SK-N-SH (cell line): Measurements from ENCODE around the gene KAT5. TPM values are rescaled to one million over a fixed set of nuclear protein-coding genes. Genes with fewer than 3 reads are reported as not detected.

ENCODE experiments used
- CTCF ChIA-PET: fragments of 300-600, 350-600 bp; formaldehyde crosslinking; extraction: SDS; loops from one replicate; lab custom pipeline; 2021; lab: Yijun Ruan, JAX
- POLR2A ChIA-PET: fragments of 350-600 bp; sonication (Branson Sonifier 250); formaldehyde crosslinking; extraction: SDS; loops from one replicate; lab custom pipeline; 2020; ENCODE audit warnings: antibody characterized with exemption, inconsistent platforms; lab: Yijun Ruan, JAX
- DNase-seq: peaks from one replicate; pipeline ENCODE4 v3.0.0; 2012
- H2AFZ ChIP-seq: fragments of 200-600 bp; sonication (generic); 2 replicates; pipeline ENCODE4 v1.8.1; 2016; ENCODE audit warnings: antibody characterized with exemption, mild to moderate bottlenecking, low read depth
- H3F3A ChIP-seq: fragments of 200-600 bp; sonication (generic); replicated peaks from 2 replicates; pipeline ENCODE3; 2016; ENCODE audit warnings: antibody characterized with exemption, mild to moderate bottlenecking; ENCODE audit not compliant: insufficient read depth
- H3K27ac ChIP-seq, 2 experiments: fragments of 200-500 bp in 1 of 2; fragments of 200-600 bp in 1 of 2; sonication (Bioruptor generic) in 1 of 2; sonication (generic), shearing (Covaris generic) in 1 of 2; 2 replicates each; pipeline versions ENCODE4 v1.5.1 to v1.6.1; 2014 to 2016; ENCODE audit warnings: low read depth in 2 of 2, inconsistent platforms in 1 of 2, low read length in 1 of 2, mild to moderate bottlenecking in 1 of 2, mixed read lengths in 1 of 2
- H3K27me3 ChIP-seq: fragments of 200-600 bp; sonication (generic), shearing (Covaris generic); 2 replicates; pipeline ENCODE4 v1.6.1; 2016; ENCODE audit warnings: mixed run types; ENCODE audit not compliant: insufficient read depth
- H3K36me3 ChIP-seq, 2 experiments: fragments of 200-500 bp in 1 of 2; fragments of 200-600 bp in 1 of 2; sonication (Bioruptor generic) in 1 of 2; sonication (generic) in 1 of 2; replicated peaks in 1 of 2; 2 replicates each; pipeline versions ENCODE3 to v1.5.1; 2014 to 2016; ENCODE audit warnings: low read length in 1 of 2, mild to moderate bottlenecking in 1 of 2; ENCODE audit not compliant: insufficient read depth in 2 of 2, control insufficient read depth in 1 of 2
- H3K4me1 ChIP-seq, 2 experiments: fragments of 200-500 bp in 1 of 2; fragments of 200-600 bp in 1 of 2; sonication (Bioruptor generic) in 1 of 2; sonication (generic), shearing (Covaris generic) in 1 of 2; 2 replicates each; pipeline versions ENCODE4 v1.5.1 to v1.6.1; 2014 to 2016; ENCODE audit warnings: low read depth in 1 of 2, low read length in 1 of 2, mixed run types in 1 of 2; ENCODE audit not compliant: insufficient read depth in 2 of 2, control insufficient read depth in 1 of 2
- H3K4me2 ChIP-seq: fragments of 200-600 bp; sonication (generic), shearing (Covaris generic); 2 replicates; pipeline ENCODE4 v1.6.1; 2017; ENCODE audit warnings: mixed run types
- H3K4me3 ChIP-seq, 2 experiments: fragments of 200-500 bp in 1 of 2; fragments of 200-600 bp in 1 of 2; sonication (Bioruptor generic) in 1 of 2; sonication (generic), shearing (Covaris generic) in 1 of 2; 2 replicates each; pipeline versions ENCODE4 v1.5.1 to v1.8.1; 2014 to 2016; ENCODE audit warnings: low read depth in 2 of 2, inconsistent platforms in 1 of 2, low read length in 1 of 2, mild to moderate bottlenecking in 1 of 2, mixed read lengths in 1 of 2, moderate library complexity in 1 of 2
- H3K79me2 ChIP-seq: fragments of 200-600 bp; sonication (generic); 2 replicates; pipeline ENCODE4 v1.8.1; 2017; ENCODE audit warnings: mild to moderate bottlenecking; ENCODE audit not compliant: insufficient read depth
- H3K9ac ChIP-seq: fragments of 200-600 bp; sonication (generic); 2 replicates; pipeline ENCODE4 v1.6.1; 2017; ENCODE audit warnings: mixed run types
- H3K9me2 ChIP-seq: fragments of 200-600 bp; sonication (generic); 2 replicates; pipeline ENCODE4 v1.6.1; 2017; ENCODE audit warnings: mixed run types
- H3K9me3 ChIP-seq: fragments of 200-600 bp; sonication (generic); 2 replicates; pipeline ENCODE4 v1.6.1; 2017; ENCODE audit warnings: mixed run types, mild to moderate bottlenecking, moderate library complexity
- H4K20me1 ChIP-seq: fragments of 200-600 bp; sonication (generic); 2 replicates; pipeline ENCODE4 v1.6.1; 2017; ENCODE audit warnings: mild to moderate bottlenecking, mixed run types; ENCODE audit not compliant: insufficient read depth
- EP300 ChIP-seq, 2 experiments: IDR thresholded peaks; 2 replicates each; pipeline versions ENCODE4 v1.4.0 to v1.6.1; 2012; ENCODE audit warnings: borderline replicate concordance in 1 of 2, low read depth in 1 of 2, low read length in 1 of 2
- MEF2A ChIP-seq: IDR thresholded peaks from 2 replicates; pipeline ENCODE4 v1.4.0; 2012; ENCODE audit warnings: low read depth, borderline replicate concordance
- MXI1 ChIP-seq: IDR thresholded peaks from 2 replicates; pipeline ENCODE4 v1.6.1; 2012; ENCODE audit warnings: mild to moderate bottlenecking, low read depth, low read length, improper control_type of control experiment
- NFIC ChIP-seq: IDR thresholded peaks from 2 replicates; pipeline ENCODE4 v1.4.0; 2012; ENCODE audit warnings: borderline replicate concordance
- POLR2AphosphoS5 ChIP-seq: IDR thresholded peaks from 2 replicates; pipeline ENCODE4 v1.6.1; 2012; ENCODE audit warnings: low read depth, low read length
- RAD21 ChIP-seq: IDR thresholded peaks from 2 replicates; pipeline ENCODE4 v1.6.1; 2012; ENCODE audit warnings: mild to moderate bottlenecking, low read length
- RCOR1 ChIP-seq: fragments of 150-350 bp; IDR thresholded peaks from 2 replicates; pipeline ENCODE4 v1.6.1; 2017; ENCODE audit warnings: antibody characterized with exemption, low read length
- SMC3 ChIP-seq: IDR thresholded peaks from 2 replicates; pipeline ENCODE4 v1.6.1; 2012; ENCODE audit warnings: low read depth, low read length, improper control_type of control experiment
- TEAD4 ChIP-seq: IDR thresholded peaks from 2 replicates; pipeline ENCODE4 v1.4.0; 2012; ENCODE audit warnings: mild to moderate bottlenecking, borderline replicate concordance; ENCODE audit not compliant: insufficient read depth
- WGBS: methylation state at CpG from one replicate; pipeline ENCODE4 v1.1.6; 2017; ENCODE audit warnings: low lambda C conversion rate; 5-methylcytosine and 5-hydroxymethylcytosine counted together
- polyA plus RNA-seq, 3 experiments: library from polyadenylated mRNA; depleted of rRNA; stranded (reverse); fragments of >200 nt; gene quantifications; 2 replicates each; pipeline ENCODE4 v1.2.3, GENCODE V29; 2012
- TF ChIP-seq, protein P1 (sequence below): IDR thresholded peaks from 2 replicates; pipeline ENCODE4 v1.4.0; 2012; ENCODE audit warnings: low read depth
- TF ChIP-seq, protein P2 (sequence below): IDR thresholded peaks from 2 replicates; pipeline ENCODE4 v1.4.0; 2012; ENCODE audit warnings: low read depth, borderline replicate concordance
- TF ChIP-seq, protein P3 (sequence below): fragments of 150-350 bp; IDR thresholded peaks from 2 replicates; pipeline ENCODE4 v1.6.1; 2016; ENCODE audit warnings: mild to moderate bottlenecking, low read depth, low read length

KAT5 gene
- polyA plus RNA-seq, 1 of the 3 experiments (the other 2 are of a cell fraction), result 51.9 TPM

DNA sequence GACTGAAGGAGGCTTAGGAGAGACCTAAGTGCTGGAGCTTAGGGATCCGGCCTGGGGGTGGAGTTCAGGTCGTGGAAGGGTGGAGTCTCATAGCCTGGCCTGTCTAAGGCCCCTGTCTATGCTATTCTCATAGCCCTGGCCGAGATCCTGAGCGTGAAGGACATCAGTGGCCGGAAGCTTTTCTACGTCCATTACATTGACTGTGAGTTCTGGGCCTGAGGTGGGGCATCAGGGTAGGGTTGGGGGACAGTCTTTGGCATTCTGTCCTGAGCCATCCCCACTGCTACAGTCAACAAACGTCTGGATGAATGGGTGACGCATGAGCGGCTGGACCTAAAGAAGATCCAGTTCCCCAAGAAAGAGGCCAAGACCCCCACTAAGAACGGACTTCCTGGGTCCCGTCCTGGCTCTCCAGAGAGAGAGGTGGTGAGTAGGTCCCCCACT is 603 bp downstream of the KAT5 start:
- 46% methylated on average over 7 of the region's 11 CpGs for WGBS

DNA sequence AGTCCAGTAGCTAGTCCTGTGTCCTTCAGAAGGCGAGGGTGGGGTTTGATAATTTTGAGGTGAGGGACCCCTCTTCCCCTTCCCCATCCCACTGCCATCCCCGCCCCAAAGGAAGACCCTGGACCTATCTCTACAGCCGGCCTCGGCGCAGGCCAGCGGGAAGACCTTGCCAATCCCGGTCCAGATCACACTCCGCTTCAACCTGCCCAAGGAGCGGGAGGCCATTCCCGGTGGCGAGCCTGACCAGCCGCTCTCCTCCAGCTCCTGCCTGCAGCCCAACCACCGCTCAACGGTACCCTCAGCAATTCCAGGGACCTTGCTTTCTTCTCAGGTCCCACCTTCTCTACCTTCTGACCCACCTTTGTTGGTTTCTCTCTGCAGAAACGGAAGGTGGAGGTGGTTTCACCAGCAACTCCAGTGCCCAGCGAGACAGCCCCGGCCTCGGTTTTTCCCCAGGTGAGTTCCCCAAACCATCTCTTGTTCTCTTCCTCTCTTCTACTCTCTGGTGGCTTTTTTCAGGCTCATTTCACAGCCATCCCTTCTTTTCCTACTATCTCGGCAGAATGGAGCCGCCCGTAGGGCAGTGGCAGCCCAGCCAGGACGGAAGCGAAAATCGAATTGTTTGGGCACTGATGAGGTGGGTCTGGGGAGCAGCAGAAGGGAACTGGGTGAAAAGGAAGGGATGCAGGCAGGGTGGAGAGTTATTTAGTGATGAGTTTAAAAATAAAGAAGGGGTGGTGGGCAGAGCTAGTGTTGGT is 1.3 kb downstream of the KAT5 start:
- H3K9ac ChIP-seq, result peak overlapping the region; percentile 94
- H3K36me3 ChIP-seq, result peaks cover 35 to 36% of the 10 kb centered on the region in 2 experiments
- peak overlapping the region; percentile 62 to 72 for H3K4me3 ChIP-seq
- H3F3A ChIP-seq, result no peaks in the 10 kb centered on the region
- POLR2A ChIA-PET, result interaction anchor here (1.1 to 2.9 kb wide), 3 partner anchors 32 to 146 kb away, joined by 7 to 23 read pairs (median 10); no protein-coding TSS in a partner anchor
- H3K79me2 ChIP-seq, result peaks cover 26% of the 10 kb centered on the region
- no peaks in the 10 kb centered on the region for H3K27me3 ChIP-seq
- no peaks in the 10 kb centered on the region for H3K9me3 ChIP-seq
- no peak for TF ChIP-seq RAD21
- no peak for TF ChIP-seq NFIC
- no peak for TF ChIP-seq POLR2AphosphoS5
- no peak for TF ChIP-seq EP300 (IDR thresholded peaks at IDR 0.05; ENCODE audit: borderline replicate concordance in 1 of 2, low read depth in 1 of 2, low read length in 1 of 2)
- TF ChIP-seq, protein P1, sequence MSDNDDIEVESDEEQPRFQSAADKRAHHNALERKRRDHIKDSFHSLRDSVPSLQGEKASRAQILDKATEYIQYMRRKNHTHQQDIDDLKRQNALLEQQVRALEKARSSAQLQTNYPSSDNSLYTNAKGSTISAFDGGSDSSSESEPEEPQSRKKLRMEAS, result no peak
- H2AFZ ChIP-seq, result no peak overlapping the region
- H3K4me2 ChIP-seq, result peak overlapping the region; percentile 91
- H3K9me2 ChIP-seq, result no peaks in the 10 kb centered on the region
- no peak for DNase-seq
- no peak overlapping the region; a peak in 1 of 4 replicates for H3K27ac ChIP-seq
- H3K4me1 ChIP-seq, result peaks cover 6 to 11% of the 10 kb centered on the region in 2 experiments; a peak in 1 of 4 replicates
- CTCF ChIA-PET, result interaction anchor here (1.1 to 5.3 kb wide), 10 partner anchors 9 to 309 kb away, joined by 4 to 111 read pairs (median 19); partner anchors contain the start of genes AP5B1, FIBP and MUS81
- 0 out of 2 replicates have a peak, but pooled peaks cover 3% of the 10 kb centered on the region for H4K20me1 ChIP-seq
- 96% methylated on average over 24 of the region's 24 CpGs for WGBS

More for the DNA sequence above, 603 bp downstream of the KAT5 start:
- H3K36me3 ChIP-seq, result peaks cover 28 to 36% of the 10 kb centered on the region in 2 experiments
- no peaks in the 10 kb centered on the region for H3F3A ChIP-seq
- no peak for DNase-seq
- peak overlapping the region; percentile 94 for H3K9ac ChIP-seq
- peaks cover 6 to 8% of the 10 kb centered on the region in 2 experiments; a peak in 1 of 4 replicates for H3K4me1 ChIP-seq
- H2AFZ ChIP-seq, result no peak overlapping the region; the same call in 1 of the 2 replicates
- no peaks in the 10 kb centered on the region for H3K9me3 ChIP-seq
- no peaks in the 10 kb centered on the region for H3K9me2 ChIP-seq
- no peaks in the 10 kb centered on the region for H3K27me3 ChIP-seq
- peak overlapping the region; percentile 96 to 98; a peak in 2 of 4 replicates for H3K27ac ChIP-seq
- TF ChIP-seq SMC3 (peak; percentile 5; the same call in 1 of the 2 replicates), MXI1 (peak; percentile 13; the same call in 1 of the 2 replicates), MEF2A (no peak)
- TF ChIP-seq, all 33 proteins: peak for 2
- Histone ChIP-seq H3K4me2 (peak overlapping the region; percentile 91), H3K79me2 (peaks cover 22% of the 10 kb centered on the region; the same call in 1 of the 2 replicates), H3K4me3 (peak overlapping the region; percentile 62 to 72), H4K20me1 (no peaks in the 10 kb centered on the region)
- ChIA-PET CTCF (interaction anchor here (1.1 to 5.3 kb wide), 31 partner anchors 7 to 310 kb away, joined by 3 to 111 read pairs (median 10); partner anchors contain the start of genes AP5B1, CCDC85B, FIBP and MUS81), POLR2A (interaction anchor here (1.0 to 2.9 kb wide), 11 partner anchors 8 to 176 kb away, joined by 3 to 26 read pairs (median 5); partner anchors contain the start of genes FIBP, RNASEH2C and SNX32)

DNA sequence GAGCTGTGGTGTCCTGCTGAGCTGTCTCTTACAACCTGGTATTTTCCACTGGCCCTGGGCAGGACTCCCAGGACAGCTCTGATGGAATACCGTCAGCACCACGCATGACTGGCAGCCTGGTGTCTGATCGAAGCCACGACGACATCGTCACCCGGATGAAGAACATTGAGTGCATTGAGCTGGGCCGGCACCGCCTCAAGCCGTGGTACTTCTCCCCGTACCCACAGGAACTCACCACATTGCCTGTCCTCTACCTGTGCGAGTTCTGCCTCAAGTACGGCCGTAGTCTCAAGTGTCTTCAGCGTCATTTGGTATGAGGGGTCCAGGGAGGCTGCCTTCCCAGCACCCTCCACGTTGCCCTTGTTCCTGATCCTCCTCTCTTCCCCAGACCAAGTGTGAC is 2.4 kb downstream of the KAT5 start:
- H3K9me3 ChIP-seq, result no peaks in the 10 kb centered on the region
- no peak overlapping the region for H3K9ac ChIP-seq
- CTCF ChIA-PET, result interaction anchor here (1.7 to 5.3 kb wide), 2 partner anchors 105 to 170 kb away, joined by 5 to 111 read pairs; no protein-coding TSS in a partner anchor
- no peak overlapping the region for H2AFZ ChIP-seq
- no peak overlapping the region for H3K4me2 ChIP-seq
- TF ChIP-seq TEAD4 (no peak), SMC3 (no peak), RCOR1 (no peak), NFIC (no peak)
- TF ChIP-seq, protein P2, sequence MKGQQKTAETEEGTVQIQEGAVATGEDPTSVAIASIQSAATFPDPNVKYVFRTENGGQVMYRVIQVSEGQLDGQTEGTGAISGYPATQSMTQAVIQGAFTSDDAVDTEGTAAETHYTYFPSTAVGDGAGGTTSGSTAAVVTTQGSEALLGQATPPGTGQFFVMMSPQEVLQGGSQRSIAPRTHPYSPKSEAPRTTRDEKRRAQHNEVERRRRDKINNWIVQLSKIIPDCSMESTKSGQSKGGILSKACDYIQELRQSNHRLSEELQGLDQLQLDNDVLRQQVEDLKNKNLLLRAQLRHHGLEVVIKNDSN, result no peak
- TF ChIP-seq, protein P3, sequence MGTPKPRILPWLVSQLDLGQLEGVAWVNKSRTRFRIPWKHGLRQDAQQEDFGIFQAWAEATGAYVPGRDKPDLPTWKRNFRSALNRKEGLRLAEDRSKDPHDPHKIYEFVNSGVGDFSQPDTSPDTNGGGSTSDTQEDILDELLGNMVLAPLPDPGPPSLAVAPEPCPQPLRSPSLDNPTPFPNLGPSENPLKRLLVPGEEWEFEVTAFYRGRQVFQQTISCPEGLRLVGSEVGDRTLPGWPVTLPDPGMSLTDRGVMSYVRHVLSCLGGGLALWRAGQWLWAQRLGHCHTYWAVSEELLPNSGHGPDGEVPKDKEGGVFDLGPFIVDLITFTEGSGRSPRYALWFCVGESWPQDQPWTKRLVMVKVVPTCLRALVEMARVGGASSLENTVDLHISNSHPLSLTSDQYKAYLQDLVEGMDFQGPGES, result no peak
- H3K4me3 ChIP-seq, result no peak overlapping the region
- peaks cover 40 to 43% of the 10 kb centered on the region in 2 experiments for H3K36me3 ChIP-seq
- H3K9me2 ChIP-seq, result no peaks in the 10 kb centered on the region
- no peak for DNase-seq
- H3K27ac ChIP-seq, result no peak overlapping the region
- 95% methylated on average over 15 of the region's 16 CpGs for WGBS
- peaks cover 13 to 22% of the 10 kb centered on the region in 2 experiments; a peak in 1 of 4 replicates for H3K4me1 ChIP-seq
- peaks cover 13% of the 10 kb centered on the region; the same call in 1 of the 2 replicates for H4K20me1 ChIP-seq
- H3K79me2 ChIP-seq, result peaks cover 37% of the 10 kb centered on the region
- no peaks in the 10 kb centered on the region for H3K27me3 ChIP-seq
- POLR2A ChIA-PET, result no interaction called here
- H3F3A ChIP-seq, result no peaks in the 10 kb centered on the region
